Neural progenitor cell (in vitro differentiated cells): ENCODE measurements around the gene NFE2L3. TPM values are rescaled to one million over a fixed set of nuclear protein-coding genes. Genes with fewer than 3 reads are reported as not detected.

Experiments used
- DNase-seq: peaks from one replicate; pipeline ENCODE4 v3.0.0-alpha.2; 2016; ENCODE audit warnings: low spot score
- H2AFZ ChIP-seq: fragments of 200-600 bp; sonication (generic); replicated peaks from 2 replicates; pipeline ENCODE4 v1.6.1; 2016; ENCODE audit warnings: antibody characterized with exemption
- H3F3A ChIP-seq: fragments of 200-600 bp; sonication (generic); 2 replicates; pipeline ENCODE4 v1.6.1; 2016; ENCODE audit warnings: antibody characterized with exemption, low read depth
- H3K27ac ChIP-seq: fragments of 200-600 bp; sonication (generic); 2 replicates; pipeline ENCODE4 v1.5.1; 2016; ENCODE audit warnings: mild to moderate bottlenecking
- H3K27me3 ChIP-seq: fragments of 200-600 bp; sonication (generic); 2 replicates; pipeline ENCODE4 v1.6.1; 2016; ENCODE audit warnings: mild to moderate bottlenecking, moderate library complexity
- H3K36me3 ChIP-seq: fragments of 200-600 bp; sonication (generic); 2 replicates; pipeline ENCODE4 v1.5.1; 2016
- H3K4me1 ChIP-seq: fragments of 200-600 bp; sonication (generic); 2 replicates; pipeline ENCODE4 v1.6.1; 2016; ENCODE audit warnings: mixed run types
- H3K4me2 ChIP-seq: fragments of 200-600 bp; sonication (generic); 2 replicates; pipeline ENCODE4 v1.6.1; 2016
- H3K4me3 ChIP-seq: fragments of 200-600 bp; sonication (generic); 2 replicates; pipeline ENCODE4 v1.5.1; 2016
- H3K79me2 ChIP-seq: fragments of 200-600 bp; sonication (generic); 2 replicates; pipeline ENCODE4 v1.6.1; 2016; ENCODE audit warnings: low read depth
- H3K9ac ChIP-seq: fragments of 200-600 bp; sonication (generic); 2 replicates; pipeline ENCODE4 v1.6.1; 2016
- H3K9me3 ChIP-seq: fragments of 200-600 bp; sonication (generic); 2 replicates; pipeline ENCODE4 v1.5.1; 2016; ENCODE audit warnings: low read depth
- H4K20me1 ChIP-seq: fragments of 200-600 bp; sonication (generic); 2 replicates; pipeline ENCODE4 v1.6.1; 2016; ENCODE audit warnings: low read depth
- H3K27ac Mint-ChIP-seq: 3 replicates; pipeline ENCODE4 v1.8.0; 2021; ENCODE audit warnings: mixed read lengths
- H3K27me3 Mint-ChIP-seq: 2 replicates; pipeline ENCODE4 v1.8.0; 2022; ENCODE audit warnings: low read depth, mild to moderate bottlenecking, inconsistent platforms, moderate library complexity, mixed read lengths; ENCODE audit not compliant: insufficient read depth
- H3K36me3 Mint-ChIP-seq: 3 replicates; pipeline ENCODE4 v1.8.0; 2021; ENCODE audit warnings: mixed read lengths
- H3K4me1 Mint-ChIP-seq: 3 replicates; pipeline ENCODE4 v1.8.0; 2021; ENCODE audit warnings: mixed read lengths
- H3K4me3 Mint-ChIP-seq: 3 replicates; pipeline ENCODE4 v1.8.0; 2021; ENCODE audit warnings: mild to moderate bottlenecking, moderate library complexity, mixed read lengths
- H3K9me3 Mint-ChIP-seq: 3 replicates; pipeline ENCODE4 v1.8.0; 2020; ENCODE audit warnings: mixed read lengths
- CTCF ChIP-seq: fragments of 200-600 bp; sonication (generic); IDR thresholded peaks from 2 replicates; pipeline ENCODE4 v1.5.1; 2017; ENCODE audit warnings: antibody characterized with exemption, mild to moderate bottlenecking
- EZH2 ChIP-seq: fragments of 200-600 bp; sonication (generic); IDR thresholded peaks from 2 replicates; pipeline ENCODE4 v1.6.1; 2017; ENCODE audit warnings: antibody characterized with exemption, mild to moderate bottlenecking, moderate library complexity
- EZH2phosphoT487 ChIP-seq: fragments of 200-600 bp; sonication (generic); IDR thresholded peaks from 2 replicates; pipeline ENCODE4 v1.6.1; 2017; ENCODE audit warnings: antibody characterized with exemption
- total RNA-seq: library from RNA; depleted of rRNA; stranded (reverse); fragments of >200 nt; gene quantifications from 2 replicates; pipeline ENCODE4 v1.2.3, GENCODE V29; 2015; ENCODE audit warnings: low replicate concordance

The NFE2L3 gene
- total RNA-seq, 1 donor from 2014 or later = 6.2 TPM

- Histone ChIP-seq H3F3A (peaks cover 20% of the 10 kb centered on the region), H3K9ac (no peak overlapping the region), H3K27ac (no peak overlapping the region), H3K79me2 (no peaks in the 10 kb centered on the region), H3K27me3 (peaks cover 72% of the 10 kb centered on the region), H3K4me3 (peak overlapping the region; percentile 57), H4K20me1 (peaks cover 11% of the 10 kb centered on the region), H3K4me2 (peak overlapping the region; percentile 93), H3K9me3 (no peaks in the 10 kb centered on the region), H3K36me3 (no peaks in the 10 kb centered on the region), H3K4me1 (peaks cover 13% of the 10 kb centered on the region), H2AFZ (peak overlapping the region; percentile 93)
- Mint-ChIP-seq H3K9me3 (peaks cover 5% of the 10 kb centered on the region), H3K4me3 (peak overlapping the region; percentile 92), H3K27ac (no peak overlapping the region), H3K36me3 (no peaks in the 10 kb centered on the region), H3K4me1 (peaks cover 39% of the 10 kb centered on the region), H3K27me3 (peaks cover 17% of the 10 kb centered on the region)
- TF ChIP-seq CTCF = no peak
- TF ChIP-seq EZH2 = peak; percentile 78
- peak; percentile 51 for TF ChIP-seq EZH2phosphoT487
- peak; percentile 18 for DNase-seq
Observed at GRCh38 chr7:26153241-26153822, 1.3 kb downstream of the NFE2L3 start.

- no peaks in the 10 kb centered on the region for H3K79me2 ChIP-seq
- TF ChIP-seq CTCF (no peak), EZH2 (no peak), EZH2phosphoT487 (no peak)
- Mint-ChIP-seq H3K4me3 (peak overlapping the region; percentile 92), H3K4me1 (peaks cover 38% of the 10 kb centered on the region), H3K27me3 (peaks cover 17% of the 10 kb centered on the region), H3K36me3 (no peaks in the 10 kb centered on the region), H3K27ac (no peak overlapping the region), H3K9me3 (peaks cover 2% of the 10 kb centered on the region)
- peaks cover 13% of the 10 kb centered on the region for H3K4me1 ChIP-seq
- peaks cover 17% of the 10 kb centered on the region for H3F3A ChIP-seq
- H3K36me3 ChIP-seq = no peaks in the 10 kb centered on the region
- H2AFZ ChIP-seq = no peak overlapping the region
- H3K9me3 ChIP-seq = no peaks in the 10 kb centered on the region
- H3K27ac ChIP-seq = no peak overlapping the region
- DNase-seq = peak; percentile 34
- peak overlapping the region; percentile 93 for H3K4me2 ChIP-seq
- H3K9ac ChIP-seq = no peak overlapping the region
- peaks cover 11% of the 10 kb centered on the region for H4K20me1 ChIP-seq
- peak overlapping the region; percentile 57 for H3K4me3 ChIP-seq
- peaks cover 72% of the 10 kb centered on the region for H3K27me3 ChIP-seq
Observed at GRCh38 chr7:26153823-26154783, 2.1 kb downstream of the NFE2L3 start.

GRCh38 chr7:26155531-26156375 lies 3.8 kb downstream of the NFE2L3 start:
- H3K4me2 ChIP-seq = no peak overlapping the region
- no peak for DNase-seq
- H3K4me1 ChIP-seq = peaks cover 13% of the 10 kb centered on the region
- H3K4me3 Mint-ChIP-seq = peak overlapping the region; percentile 57
- H3K9me3 ChIP-seq = no peaks in the 10 kb centered on the region
- peaks cover 39% of the 10 kb centered on the region for H3K4me1 Mint-ChIP-seq
- peaks cover 15% of the 10 kb centered on the region for H3F3A ChIP-seq
- peaks cover 11% of the 10 kb centered on the region for H4K20me1 ChIP-seq
- H3K27ac Mint-ChIP-seq = no peak overlapping the region
- H3K9ac ChIP-seq = no peak overlapping the region
- H3K27me3 Mint-ChIP-seq = peaks cover 17% of the 10 kb centered on the region
- no peak overlapping the region for H3K4me3 ChIP-seq
- H3K79me2 ChIP-seq = no peaks in the 10 kb centered on the region
- no peaks in the 10 kb centered on the region for H3K36me3 Mint-ChIP-seq
- H3K27ac ChIP-seq = no peak overlapping the region
- no peaks in the 10 kb centered on the region for H3K36me3 ChIP-seq
- TF ChIP-seq EZH2phosphoT487 (no peak), CTCF (no peak), EZH2 (no peak)
- no peak overlapping the region for H2AFZ ChIP-seq
- peaks cover 62% of the 10 kb centered on the region for H3K27me3 ChIP-seq
- H3K9me3 Mint-ChIP-seq = peaks cover 2% of the 10 kb centered on the region
